GM18498 (cell line): ENCODE results near the gene RAD51B.

Source experiments
- ATAC-seq: cut with Tn5 transposase; IDR thresholded peaks from one replicate; pipeline ENCODE4 v1.9.1; 2021; ENCODE audit warnings: mild to moderate bottlenecking, moderate library complexity; ENCODE audit not compliant: unreplicated experiment

The RAD51B gene

GRCh38 chr14:68718023-68718990, 898.7 kb downstream of the RAD51B start:
- ATAC-seq = no peak

GRCh38 chr14:68719634-68720384, 900.2 kb downstream of the RAD51B start:
- no peak for ATAC-seq

- no peak for ATAC-seq
Measured at GRCh38 chr14:68722186-68722585, 902.6 kb downstream of the RAD51B start.

- no peak for ATAC-seq
Measured at GRCh38 chr14:68722968-68723566, 903.5 kb downstream of the RAD51B start.

GRCh38 chr14:68723808-68724268, 904.3 kb downstream of the RAD51B start:
- no peak for ATAC-seq

GRCh38 chr14:68724914-68725313, 905.3 kb downstream of the RAD51B start:
- ATAC-seq = no peak

- ATAC-seq = no peak
Measured at GRCh38 chr14:68726093-68726695, 906.6 kb downstream of the RAD51B start.

- no peak for ATAC-seq
Measured at GRCh38 chr14:68727315-68728047, 907.9 kb downstream of the RAD51B start.

GRCh38 chr14:68728342-68729106, 908.9 kb downstream of the RAD51B start:
- ATAC-seq = no peak

- ATAC-seq = no peak
Measured at GRCh38 chr14:68729556-68729955, 910.0 kb downstream of the RAD51B start.

- no peak for ATAC-seq
Measured at GRCh38 chr14:68730348-68730747, 910.8 kb downstream of the RAD51B start.

- no peak for ATAC-seq
Measured at GRCh38 chr14:68730811-68731425, 911.3 kb downstream of the RAD51B start.

- ATAC-seq = no peak
Measured at GRCh38 chr14:68733086-68733914, 913.7 kb downstream of the RAD51B start.

- ATAC-seq = peak; percentile 50
Measured at GRCh38 chr14:68734231-68734732, 914.7 kb downstream of the RAD51B start.

GRCh38 chr14:68735856-68736255, 916.3 kb downstream of the RAD51B start:
- ATAC-seq = no peak

- ATAC-seq = no peak
Measured at GRCh38 chr14:68736471-68736871, 916.9 kb downstream of the RAD51B start.

- no peak for ATAC-seq
Measured at GRCh38 chr14:68737086-68737485, 917.5 kb downstream of the RAD51B start.

GRCh38 chr14:68738559-68738958, 919.0 kb downstream of the RAD51B start:
- no peak for ATAC-seq
